H1 (cell line): Measurements from ENCODE around the gene MCAT. TPM values are rescaled to one million over a fixed set of nuclear protein-coding genes. Genes with fewer than 3 reads are reported as not detected.

ENCODE experiments used
- CTCF ChIA-PET: fragments of 300-600 bp; sonication (Branson Sonifier 250); formaldehyde crosslinking; loops from one replicate; lab custom pipeline; 2021; ENCODE audit not compliant: partially characterized antibody; lab: Charles Lee
- POLR2A ChIA-PET: fragments of 300-600 bp; sonication (Branson Sonifier 250); formaldehyde crosslinking; loops from one replicate; lab custom pipeline; 2021; ENCODE audit warnings: inconsistent platforms; ENCODE audit not compliant: partially characterized antibody; lab: Charles Lee
- DNase-seq, 2 experiments: peaks; one replicate each; pipeline versions ENCODE4 v3.0.0 to v3.0.0-alpha.2; 2010 to 2022; ENCODE audit warnings: low spot score in 2 of 2, low read depth in 1 of 2, mixed read lengths in 1 of 2
- FAIRE-seq: peaks from 2 replicates; lab custom pipeline; 2011; peaks lifted over from hg19 to GRCh38; lab: Jason Lieb, UNC
- H2AFZ ChIP-seq: 2 replicates; pipeline ENCODE4 v1.8.1; 2012; ENCODE audit warnings: low read length, inconsistent platforms
- H2AK5ac ChIP-seq: 2 replicates; pipeline ENCODE4 v1.6.1; 2013; ENCODE audit warnings: low read depth, low read length
- H2BK120ac ChIP-seq: replicated peaks from 2 replicates; pipeline ENCODE3; 2013; ENCODE audit warnings: low read depth, low read length, inconsistent platforms
- H2BK12ac ChIP-seq: 2 replicates; pipeline ENCODE4 v1.6.1; 2013; ENCODE audit warnings: low read depth, low read length
- H2BK15ac ChIP-seq: 2 replicates; pipeline ENCODE4 v1.6.1; 2013; ENCODE audit warnings: low read length
- H2BK20ac ChIP-seq: 2 replicates; pipeline ENCODE4 v1.6.1; 2013; ENCODE audit warnings: low read length
- H2BK5ac ChIP-seq: 2 replicates; pipeline ENCODE4 v1.6.1; 2013; ENCODE audit warnings: low read depth, low read length
- H3K14ac ChIP-seq: 2 replicates; pipeline ENCODE4 v1.6.1; 2013; ENCODE audit warnings: inconsistent platforms; ENCODE audit not compliant: insufficient read length
- H3K18ac ChIP-seq: 2 replicates; pipeline ENCODE4 v1.6.1; 2013; ENCODE audit warnings: low read length; ENCODE audit errors: extremely low read depth
- H3K23ac ChIP-seq: 2 replicates; pipeline ENCODE4 v1.6.1; 2013; ENCODE audit warnings: inconsistent platforms; ENCODE audit not compliant: insufficient read length
- H3K23me2 ChIP-seq: 2 replicates; pipeline ENCODE4 v1.6.1; 2013; ENCODE audit warnings: low read depth, low read length
- H3K27ac ChIP-seq: 2 replicates; pipeline ENCODE4 v1.6.1; 2011; ENCODE audit warnings: low read depth, low read length, inconsistent platforms
- H3K27me3 ChIP-seq, 4 experiments: replicated peaks in 1 of 4; 1 replicate in 1 of 4; 2 replicates in 3 of 4; pipeline versions ENCODE4 v1.6.1 to v1.8.1; 2011 to 2013; ENCODE audit warnings: low read length in 3 of 4, mild to moderate bottlenecking in 3 of 4, inconsistent platforms in 2 of 4, mixed read lengths in 2 of 4, moderate library complexity in 1 of 4; ENCODE audit not compliant: control insufficient read depth in 3 of 4, insufficient read depth in 3 of 4; ENCODE audit errors: extremely low read depth in 1 of 4
- H3K36me3 ChIP-seq, 4 experiments: 2 replicates each; pipeline versions ENCODE4 v1.6.1 to v1.8.1; 2011 to 2013; ENCODE audit warnings: mild to moderate bottlenecking in 4 of 4, low read length in 3 of 4, moderate library complexity in 2 of 4, control low read depth in 1 of 4, inconsistent platforms in 1 of 4; ENCODE audit not compliant: insufficient read depth in 4 of 4, control insufficient read depth in 2 of 4
- H3K4ac ChIP-seq: replicated peaks from 2 replicates; pipeline ENCODE3; 2013; ENCODE audit warnings: low read length, low read depth, mixed read lengths, inconsistent platforms; ENCODE audit not compliant: insufficient read length
- H3K4me1 ChIP-seq, 4 experiments: replicated peaks in 1 of 4; 1 replicate in 1 of 4; 2 replicates in 3 of 4; pipeline versions ENCODE4 v1.6.1 to v1.8.1; 2011 to 2013; ENCODE audit warnings: low read length in 3 of 4, inconsistent platforms in 2 of 4, mixed read lengths in 1 of 4; ENCODE audit not compliant: insufficient read depth in 4 of 4, control insufficient read depth in 3 of 4
- H3K4me2 ChIP-seq, 2 experiments: 2 replicates each; pipeline versions ENCODE4 v1.6.1 to v1.8.1; 2011 to 2013; ENCODE audit warnings: low read depth in 2 of 2, low read length in 2 of 2, control low read depth in 1 of 2, inconsistent platforms in 1 of 2, mild to moderate bottlenecking in 1 of 2; ENCODE audit not compliant: insufficient read depth in 1 of 2
- H3K4me3 ChIP-seq, 4 experiments: fragments of 200-600, 300-600 bp in 1 of 4; sonication (generic), shearing (Covaris generic), sonication (Bioruptor Twin) in 1 of 4; 2 replicates each; pipeline versions ENCODE4 v1.5.1 to v1.8.1; 2011 to 2016; ENCODE audit warnings: low read length in 4 of 4, low read depth in 3 of 4, control low read depth in 2 of 4, inconsistent platforms in 2 of 4, mild to moderate bottlenecking in 2 of 4, mixed read lengths in 1 of 4, moderate library complexity in 1 of 4; ENCODE audit not compliant: insufficient read depth in 2 of 4; ENCODE audit errors: extremely low read depth in 1 of 4
- H3K56ac ChIP-seq: replicated peaks from 2 replicates; pipeline ENCODE3; 2013; ENCODE audit warnings: low read depth, mild to moderate bottlenecking, mixed read lengths, low read length, inconsistent platforms; ENCODE audit not compliant: insufficient read length
- H3K79me1 ChIP-seq: 2 replicates; pipeline ENCODE4 v1.6.1; 2013; ENCODE audit warnings: low read depth, low read length, control low read depth
- H3K79me2 ChIP-seq, 2 experiments: 2 replicates each; pipeline versions ENCODE4 v1.6.1 to v1.8.1; 2012 to 2013; ENCODE audit warnings: low read length in 2 of 2, mild to moderate bottlenecking in 2 of 2, inconsistent platforms in 1 of 2; ENCODE audit not compliant: insufficient read depth in 2 of 2, control insufficient read depth in 1 of 2
- H3K9ac ChIP-seq, 4 experiments: replicated peaks in 1 of 4; 1 replicate in 1 of 4; 2 replicates in 3 of 4; pipeline versions ENCODE4 v1.6.1 to v1.8.1; 2011 to 2013; ENCODE audit warnings: low read depth in 3 of 4, low read length in 3 of 4, control low read depth in 2 of 4, mild to moderate bottlenecking in 2 of 4, moderate library complexity in 2 of 4, inconsistent platforms in 1 of 4; ENCODE audit errors: extremely low read depth in 1 of 4
- H3K9me3 ChIP-seq, 2 experiments: 2 replicates each; pipeline versions ENCODE4 v1.6.1 to v1.8.1; 2012 to 2013; ENCODE audit warnings: mild to moderate bottlenecking in 2 of 2, moderate library complexity in 2 of 2, control low read depth in 1 of 2, inconsistent platforms in 1 of 2, low read depth in 1 of 2, low read length in 1 of 2, mixed read lengths in 1 of 2; ENCODE audit not compliant: insufficient read depth in 2 of 2
- H4K20me1 ChIP-seq, 2 experiments: replicated peaks in 1 of 2; 2 replicates each; pipeline versions ENCODE3 to v1.8.1; 2011 to 2013; ENCODE audit warnings: inconsistent platforms in 2 of 2, low read length in 2 of 2, mild to moderate bottlenecking in 1 of 2; ENCODE audit not compliant: insufficient read depth in 2 of 2, control insufficient read depth in 1 of 2
- H4K5ac ChIP-seq: 2 replicates; pipeline ENCODE4 v1.6.1; 2013; ENCODE audit warnings: low read length, low read depth, mixed read lengths, inconsistent platforms; ENCODE audit not compliant: insufficient read length
- H4K8ac ChIP-seq: 2 replicates; pipeline ENCODE4 v1.8.0; 2013; ENCODE audit warnings: mild to moderate bottlenecking, moderate library complexity, low read length, inconsistent platforms; ENCODE audit not compliant: insufficient read depth; ENCODE audit errors: extremely low read depth
- H4K91ac ChIP-seq: replicated peaks from 2 replicates; pipeline ENCODE3; 2013; ENCODE audit warnings: low read length, mixed read lengths, inconsistent platforms; ENCODE audit not compliant: insufficient read length
- CBX8 ChIP-seq: fragments of 300-800, 300-1000 bp; sonication (generic); IDR thresholded peaks from 2 replicates; pipeline ENCODE4 v1.7.1; 2016; ENCODE audit warnings: low read depth, low read length, borderline replicate concordance
- KDM5A ChIP-seq: fragments of 200-600 bp; IDR thresholded peaks from 2 replicates; pipeline ENCODE4 v1.7.1; 2012; ENCODE audit warnings: mild to moderate bottlenecking, low read length, inconsistent platforms, mixed read lengths
- RNF2 ChIP-seq: fragments of 200-900, 300-1000 bp; sonication (generic); IDR thresholded peaks from 2 replicates; pipeline ENCODE4 v1.7.1; 2016; ENCODE audit warnings: borderline replicate concordance, low read depth, mild to moderate bottlenecking, antibody characterized with exemption, low read length; ENCODE audit not compliant: poor library complexity, severe bottlenecking; ENCODE audit errors: missing control alignments
- SP1 ChIP-seq: IDR thresholded peaks from 2 replicates; pipeline ENCODE4 v1.6.1; 2011; ENCODE audit warnings: low read depth, low read length
- TCF12 ChIP-seq: IDR thresholded peaks from 2 replicates; pipeline ENCODE4 v1.6.1; 2011; ENCODE audit warnings: low read depth, mild to moderate bottlenecking, low read length
- WGBS, 2 experiments: shearing (Covaris generic) in 1 of 2; methylation state at CpG; one replicate each; pipeline versions ENCODE4 v1.1.6 to v1.1.7; 2013 to 2015; ENCODE audit warnings: low lambda C conversion rate in 2 of 2, mixed read lengths in 2 of 2, inconsistent platforms in 1 of 2, low coverage in 1 of 2, missing lambda C conversion rate in 1 of 2; ENCODE audit not compliant: insufficient replicate concordance in 2 of 2, insufficient coverage in 1 of 2, insufficient read length in 1 of 2; ENCODE audit errors: extremely low coverage in 1 of 2, missing lambda C conversion rate in 1 of 2; 5-methylcytosine and 5-hydroxymethylcytosine counted together
- polyA plus RNA-seq, 7 experiments: library from polyadenylated mRNA; depleted of rRNA in 3 of 7; stranded (reverse) in 5 of 7; unstranded in 2 of 7; fragments of >200 nt in 5 of 7; fragments of 200-250 nt in 2 of 7; gene quantifications; 1 replicate in 5 of 7; 2 replicates in 1 of 7; 4 replicates in 1 of 7; pipeline versions ENCODE4 v1.2.1 to v1.2.3, GENCODE V29; 2011 to 2013; ENCODE audit warnings: missing spikeins in 2 of 7, mixed read lengths in 2 of 7
- total RNA-seq: library from RNA; stranded (reverse); fragmentation: NEBNext Ultra II Directional; extraction: Animal tissue kit (Norgen Biotek cat#: 25700); gene quantifications from 2 replicates; pipeline ENCODE4 v1.2.1, GENCODE V29; 2021

The MCAT gene
- total and polyA plus RNA-seq, 2 of the 8 experiments (the other 6 are each of a cell fraction or from before 2014, with no cell fraction given), result 15.8 to 17.4 TPM

- H3K9ac ChIP-seq, result no peak overlapping the region
- DNase-seq (peak in 1 of 2 experiments; percentile 57), FAIRE-seq (no peak)
- H3K23ac ChIP-seq, result no peak overlapping the region
- H4K8ac ChIP-seq, result no peak overlapping the region
- no peak overlapping the region for H3K4me3 ChIP-seq
- no peak overlapping the region for H4K91ac ChIP-seq
- H3K56ac ChIP-seq, result no peak overlapping the region
- H3K79me2 ChIP-seq, result no peaks in the 10 kb centered on the region
- no peak overlapping the region for H3K4ac ChIP-seq
- H3K9me3 ChIP-seq, result no peaks in the 10 kb centered on the region
- peaks cover 5% of the 10 kb centered on the region for H3K79me1 ChIP-seq
- peaks cover 2 to 20% (median 3%) of the 10 kb centered on the region in 4 experiments; a peak in 4 of 8 replicates for H3K36me3 ChIP-seq
- H3K27ac ChIP-seq, result no peak overlapping the region; the same call in 1 of the 2 replicates
- H4K5ac ChIP-seq, result no peak overlapping the region
- WGBS, 2 experiments, result 69% methylated on average over 20 of the region's 20 CpGs; no CpG with 5 or more reads in 1 of the 2 experiments
- H2BK120ac ChIP-seq, result no peak overlapping the region
- H2BK20ac ChIP-seq, result no peak overlapping the region
- no peak overlapping the region for H2AK5ac ChIP-seq
- H4K20me1 ChIP-seq, result peaks cover 3 to 15% of the 10 kb centered on the region in 2 experiments
- TF ChIP-seq TCF12, result 0 out of 2 replicates have a peak, but pooled peaks have one; percentile 64
- no peak for TF ChIP-seq RNF2
- no peak for TF ChIP-seq SP1
- TF ChIP-seq KDM5A, result no peak
- no peak for TF ChIP-seq CBX8
- no peak overlapping the region for H2AFZ ChIP-seq
- H2BK5ac ChIP-seq, result no peak overlapping the region
- H3K4me1 ChIP-seq, result peaks cover 0 to 6% (median 0%) of the 10 kb centered on the region in 4 experiments; a peak in 3 of 7 replicates
- H3K4me2 ChIP-seq, result 0 out of 4 replicates have a peak overlapping the region, but pooled peaks of 1 of the 2 experiments have one; percentile 14
- no peaks in the 10 kb centered on the region for H3K27me3 ChIP-seq
- no peak overlapping the region for H2BK15ac ChIP-seq
- no peak overlapping the region for H3K14ac ChIP-seq
- no peak overlapping the region for H2BK12ac ChIP-seq
- H3K23me2 ChIP-seq, result no peaks in the 10 kb centered on the region
- ChIA-PET POLR2A (no interaction called here), CTCF (interaction anchor here (1.6 kb wide), 1 partner anchor 69 kb away, joined by 3 read pairs; no protein-coding TSS in a partner anchor)
- H3K18ac ChIP-seq, result no peak overlapping the region
Measured at GRCh38 chr22:43128928-43129424, 14.2 kb downstream of the MCAT start.
